ENCODE data around the gene TRAF5.

DNA sequence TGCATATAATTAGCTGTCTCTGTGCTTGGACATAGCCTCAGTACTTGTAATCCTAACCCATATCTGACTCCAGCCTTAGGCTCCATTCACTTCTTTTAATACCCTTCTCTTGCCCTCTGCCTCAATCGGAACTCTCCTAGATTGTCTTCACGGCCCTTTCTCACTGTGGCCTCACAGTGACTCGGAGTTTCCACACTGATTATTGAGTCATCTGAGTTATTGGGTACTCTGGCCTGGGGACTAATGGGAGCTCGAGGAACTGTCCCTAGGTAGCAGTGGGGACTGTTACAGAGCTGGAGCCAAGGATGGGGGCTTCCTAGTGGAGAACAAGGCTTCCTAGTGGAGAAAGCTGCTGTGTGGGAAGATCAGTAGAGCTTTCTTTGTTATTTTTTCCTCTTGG, 17.0 kb downstream of the TRAF5 start:
- TF ChIP-seq POLR2AphosphoS5 (IDR thresholded peaks at IDR 0.05; ENCODE audit: low read depth, low read length) (no peak), POLR2A (IDR thresholded peaks at IDR 0.05; ENCODE audit: low read depth, low read length) (no peak), TAF1 (IDR thresholded peaks at IDR 0.05; ENCODE audit: low read depth, low read length) (no peak), SPI1 (IDR thresholded peaks at IDR 0.05; ENCODE audit: low read depth, low read length) (no peak), POU2F2 (IDR thresholded peaks at IDR 0.05; ENCODE audit: low read depth, low read length) (no peak), PAX5 (IDR thresholded peaks at IDR 0.05; ENCODE audit: insufficient read depth, low read length, severe bottlenecking) (no peak)
